Type B pancreatic cell (in vitro differentiated cells): Measurements from ENCODE around the gene HMCN1. TPM values are rescaled to one million over a fixed set of nuclear protein-coding genes. Genes with fewer than 3 reads are reported as not detected.

Experiments used
- DNase-seq: peaks from one replicate; pipeline ENCODE4 v3.0.0; 2021; ENCODE audit warnings: mixed read lengths; ENCODE audit not compliant: unreplicated experiment; ENCODE audit errors: extremely low spot score
- H3K27ac Mint-ChIP-seq: 2 replicates; pipeline ENCODE4 v1.8.0; 2021; ENCODE audit warnings: mild to moderate bottlenecking, mixed read lengths
- H3K27me3 Mint-ChIP-seq: 2 replicates; pipeline ENCODE4 v1.8.0; 2021; ENCODE audit warnings: mixed read lengths
- H3K36me3 Mint-ChIP-seq: 2 replicates; pipeline ENCODE4 v1.8.0; 2021; ENCODE audit warnings: mixed read lengths
- H3K4me1 Mint-ChIP-seq: one replicate; pipeline ENCODE4 v1.8.0; 2021; ENCODE audit warnings: mixed read lengths; ENCODE audit not compliant: unreplicated experiment
- H3K4me3 Mint-ChIP-seq: 2 replicates; pipeline ENCODE4 v1.8.0; 2021; ENCODE audit warnings: mild to moderate bottlenecking, mixed read lengths
- H3K9me3 Mint-ChIP-seq: 2 replicates; pipeline ENCODE4 v1.8.0; 2021; ENCODE audit warnings: mixed read lengths
- CTCF ChIP-seq: fragments of 200-600 bp; sonication (generic); conservative IDR thresholded peaks from 2 replicates; pipeline ENCODE4 v1.5.0; 2021; ENCODE audit warnings: antibody characterized with exemption, mild to moderate bottlenecking
- total RNA-seq: library from RNA; stranded (reverse); gene quantifications from 2 replicates; pipeline ENCODE4 v1.2.1, GENCODE V29; 2021; ENCODE audit warnings: low replicate concordance

HMCN1 gene
- total RNA-seq, 1 donor from 2014 or later = 13.2 TPM

- Mint-ChIP-seq H3K4me3 (no peak overlapping the region), H3K27me3 (no peaks in the 10 kb centered on the region), H3K27ac (no peak overlapping the region), H3K9me3 (no peaks in the 10 kb centered on the region), H3K4me1 (no peaks in the 10 kb centered on the region), H3K36me3 (no peaks in the 10 kb centered on the region)
- no peak for TF ChIP-seq CTCF
- DNase-seq = no peak
Measured at GRCh38 chr1:186002406-186002805, 268.2 kb downstream of the HMCN1 start.

GRCh38 chr1:186009039-186009737 is 275.0 kb downstream of the HMCN1 start:
- Mint-ChIP-seq H3K36me3 (no peaks in the 10 kb centered on the region), H3K4me1 (peaks cover 5% of the 10 kb centered on the region), H3K9me3 (no peaks in the 10 kb centered on the region), H3K27ac (no peak overlapping the region), H3K4me3 (no peak overlapping the region), H3K27me3 (no peaks in the 10 kb centered on the region)
- TF ChIP-seq CTCF = no peak
- no peak for DNase-seq

- no peaks in the 10 kb centered on the region for H3K9me3 Mint-ChIP-seq
- no peak for DNase-seq
- no peaks in the 10 kb centered on the region for H3K36me3 Mint-ChIP-seq
- H3K27me3 Mint-ChIP-seq = no peaks in the 10 kb centered on the region
- H3K4me1 Mint-ChIP-seq = peaks cover 5% of the 10 kb centered on the region
- no peak overlapping the region for H3K4me3 Mint-ChIP-seq
- no peak for TF ChIP-seq CTCF
- no peak overlapping the region for H3K27ac Mint-ChIP-seq
Measured at GRCh38 chr1:186014370-186015037, 280.3 kb downstream of the HMCN1 start.

GRCh38 chr1:186016856-186017255 is 282.7 kb downstream of the HMCN1 start:
- H3K9me3 Mint-ChIP-seq = no peaks in the 10 kb centered on the region
- H3K4me3 Mint-ChIP-seq = no peak overlapping the region
- no peak for DNase-seq
- TF ChIP-seq CTCF = no peak
- no peaks in the 10 kb centered on the region for H3K27me3 Mint-ChIP-seq
- no peaks in the 10 kb centered on the region for H3K36me3 Mint-ChIP-seq
- H3K27ac Mint-ChIP-seq = no peak overlapping the region
- H3K4me1 Mint-ChIP-seq = peaks cover under 1% of the 10 kb centered on the region

- Mint-ChIP-seq H3K9me3 (no peaks in the 10 kb centered on the region), H3K4me3 (no peak overlapping the region), H3K27me3 (no peaks in the 10 kb centered on the region), H3K27ac (no peak overlapping the region), H3K36me3 (no peaks in the 10 kb centered on the region), H3K4me1 (no peaks in the 10 kb centered on the region)
- no peak for TF ChIP-seq CTCF
- no peak for DNase-seq
Measured at GRCh38 chr1:186022184-186022583, 288.0 kb downstream of the HMCN1 start.
